GM19397 (cell line): ENCODE measurements around the gene BCL2.
A peak's percentile ranks its signal among the peaks of the same experiment; 100 is the strongest.

Experiments
- ATAC-seq: cut with Tn5 transposase; IDR thresholded peaks from one replicate; pipeline ENCODE4 v1.9.1; 2021; ENCODE audit warnings: mild to moderate bottlenecking, moderate library complexity; ENCODE audit not compliant: unreplicated experiment

Gene BCL2

DNA sequence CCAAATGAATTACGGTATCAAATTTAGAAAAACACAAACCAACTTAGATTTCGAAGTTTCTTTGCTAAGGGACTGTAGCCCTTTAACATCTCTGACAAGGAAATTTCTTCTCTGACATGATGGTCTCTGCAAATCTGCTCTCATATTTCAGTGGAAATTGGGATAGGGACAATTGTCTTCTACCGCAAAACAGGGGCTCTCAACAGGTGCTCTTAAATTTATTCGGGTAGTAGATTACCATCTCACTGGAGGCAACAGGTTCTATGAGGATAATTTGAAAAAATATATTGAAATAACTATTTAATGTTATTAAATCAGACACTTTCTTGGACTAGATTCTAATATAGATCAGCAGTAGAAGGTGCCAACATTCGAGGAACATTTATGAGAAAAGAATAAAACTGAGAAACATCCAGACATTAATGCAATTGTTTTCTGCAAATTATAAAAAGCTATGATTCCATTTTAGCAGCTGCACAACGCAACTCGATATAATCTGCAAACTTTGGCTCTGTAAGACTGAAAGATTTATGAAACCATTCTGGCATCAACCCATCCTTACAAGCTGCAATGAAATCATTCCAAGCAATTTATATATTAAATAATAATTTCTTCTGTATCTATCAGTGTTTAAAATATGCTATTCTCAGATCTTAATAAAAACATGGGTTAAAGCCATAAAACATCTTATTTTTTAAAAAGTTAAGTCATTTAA, 10.0 kb upstream of the BCL2 start:
- ATAC-seq: no peak

DNA sequence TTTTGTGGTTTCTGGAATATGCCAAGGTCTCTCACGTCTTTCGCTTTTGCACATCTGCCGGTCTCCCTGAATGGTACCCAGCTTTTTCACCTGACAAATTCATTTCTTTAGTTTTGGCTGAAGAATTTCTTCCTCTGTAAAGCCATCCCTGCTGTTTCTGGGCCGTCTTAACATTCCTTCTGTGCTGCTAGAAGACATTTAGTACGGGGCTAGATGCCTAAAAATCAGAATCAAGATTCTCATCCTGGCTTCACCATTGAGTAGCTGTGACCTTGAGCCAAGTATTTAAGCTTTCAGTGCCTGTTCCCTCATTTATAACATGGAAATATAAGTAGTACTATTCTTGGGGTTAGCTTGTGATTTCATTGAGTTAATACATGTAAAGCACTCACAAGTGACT, 6.4 kb upstream of the BCL2 start:
- ATAC-seq: no peak

DNA sequence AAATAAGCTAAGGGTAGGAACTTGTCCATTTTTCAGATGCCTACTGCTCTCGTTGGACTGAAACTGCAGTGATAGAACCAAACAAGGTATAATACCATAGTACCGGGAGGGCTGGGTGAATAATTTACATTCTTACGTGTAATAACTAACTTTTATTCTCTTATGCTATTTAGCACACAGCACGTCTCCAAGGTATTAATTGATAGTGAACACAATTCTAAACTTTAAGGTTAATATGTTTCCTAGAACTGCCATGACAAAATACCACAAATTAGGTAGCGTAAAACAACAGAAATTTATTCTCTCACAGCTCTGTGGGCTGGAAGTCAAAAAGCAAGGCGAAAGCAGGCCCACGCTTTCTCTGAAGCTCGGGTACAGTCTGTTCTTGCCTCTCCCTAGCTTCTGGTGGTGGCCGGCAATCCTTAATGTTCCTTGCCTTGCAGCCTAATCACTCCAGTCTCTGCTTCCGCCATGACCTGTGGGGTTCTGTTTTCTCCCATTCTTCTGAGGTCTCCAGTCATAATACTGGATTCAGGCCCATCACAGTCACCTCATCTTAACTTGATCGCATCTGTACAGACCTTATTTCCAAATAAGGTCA, 5.6 kb upstream of the BCL2 start:
- ATAC-seq: no peak

DNA sequence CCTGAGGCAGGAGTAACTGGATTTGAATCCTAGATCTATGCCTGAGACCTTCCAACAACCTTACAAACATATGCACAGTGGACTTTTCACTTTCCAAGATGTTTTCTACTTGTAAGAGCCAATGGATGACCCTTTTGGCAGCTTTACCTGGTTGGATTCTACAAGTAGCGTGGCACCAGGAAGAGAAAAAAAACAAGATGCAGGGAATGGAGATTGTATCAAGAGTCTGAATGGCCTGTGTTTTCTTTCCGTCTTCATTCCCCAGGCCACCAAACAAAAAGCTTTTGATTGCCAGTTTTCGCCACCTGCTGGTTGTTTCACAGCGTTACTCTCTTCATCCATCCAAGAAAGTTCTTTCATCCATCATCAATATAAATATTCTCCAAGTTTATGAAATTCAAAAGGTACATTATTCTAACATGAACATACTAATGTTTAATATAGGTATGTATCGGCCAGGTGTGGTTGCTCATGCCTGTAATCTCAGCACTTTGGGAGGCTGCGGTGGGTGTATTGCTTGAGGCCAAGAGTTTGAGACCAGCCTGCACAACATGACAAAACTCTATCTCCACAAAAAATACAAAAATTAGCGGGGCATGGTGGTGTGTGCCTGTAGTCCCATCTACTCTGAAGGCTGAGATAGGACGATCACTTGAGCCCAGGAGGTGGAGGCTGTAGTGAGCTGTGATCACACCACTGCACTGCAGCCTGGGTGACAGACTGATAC, 3.5 kb upstream of the BCL2 start:
- no peak for ATAC-seq

DNA sequence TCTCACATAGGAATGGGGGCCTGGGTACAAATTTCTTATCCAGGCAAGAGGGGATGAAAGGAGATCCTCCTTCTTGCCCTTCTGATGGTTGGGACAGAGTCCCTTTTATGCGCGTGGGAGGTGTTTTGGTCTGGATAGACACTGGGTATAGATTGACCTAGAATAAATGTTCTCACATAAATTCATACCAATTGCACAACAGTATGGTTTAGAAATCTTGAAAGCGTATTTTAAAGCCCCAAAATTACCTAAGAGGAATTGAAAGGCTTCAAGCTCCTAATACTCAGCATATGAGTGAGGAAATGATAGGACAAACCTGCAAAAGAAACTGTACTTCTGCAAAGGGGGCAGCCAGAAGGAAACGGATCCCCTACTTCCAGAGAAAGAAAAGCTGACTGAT, 2.6 kb upstream of the BCL2 start:
- ATAC-seq: no peak

DNA sequence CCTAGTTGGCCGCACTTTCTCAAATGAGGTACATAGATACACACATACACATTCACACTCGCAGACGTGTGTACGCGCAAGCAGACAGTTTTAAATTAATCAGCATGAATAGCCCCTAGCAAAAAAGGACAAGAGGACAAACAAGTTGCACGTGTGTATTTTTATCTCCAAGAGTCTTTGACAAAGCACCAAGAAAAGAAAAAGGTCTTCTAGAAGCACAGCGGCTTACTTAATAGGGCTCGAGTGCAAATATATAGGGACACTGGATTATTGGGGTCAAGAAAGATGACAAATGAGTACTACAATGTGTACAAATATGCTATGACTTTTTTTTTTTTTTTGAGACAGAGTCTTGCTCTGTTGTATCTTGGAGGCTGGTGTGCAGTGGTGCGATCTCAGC, 1.7 kb upstream of the BCL2 start:
- ATAC-seq: no peak

DNA sequence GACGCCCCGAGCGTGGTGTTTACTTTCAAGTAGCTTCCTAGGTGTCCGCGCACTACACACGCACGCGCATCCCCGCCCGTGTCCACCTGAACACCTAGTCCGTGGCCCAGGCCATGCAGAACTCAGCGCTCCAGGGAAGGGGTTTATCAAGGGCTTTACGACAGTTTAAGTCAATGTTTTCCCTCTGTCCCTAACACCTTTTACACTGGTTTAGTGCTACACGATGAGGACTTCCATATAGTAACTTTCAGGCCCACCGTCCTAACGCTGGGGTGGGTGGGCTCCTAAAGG, 1.4 kb upstream of the BCL2 start:
- no peak for ATAC-seq

DNA sequence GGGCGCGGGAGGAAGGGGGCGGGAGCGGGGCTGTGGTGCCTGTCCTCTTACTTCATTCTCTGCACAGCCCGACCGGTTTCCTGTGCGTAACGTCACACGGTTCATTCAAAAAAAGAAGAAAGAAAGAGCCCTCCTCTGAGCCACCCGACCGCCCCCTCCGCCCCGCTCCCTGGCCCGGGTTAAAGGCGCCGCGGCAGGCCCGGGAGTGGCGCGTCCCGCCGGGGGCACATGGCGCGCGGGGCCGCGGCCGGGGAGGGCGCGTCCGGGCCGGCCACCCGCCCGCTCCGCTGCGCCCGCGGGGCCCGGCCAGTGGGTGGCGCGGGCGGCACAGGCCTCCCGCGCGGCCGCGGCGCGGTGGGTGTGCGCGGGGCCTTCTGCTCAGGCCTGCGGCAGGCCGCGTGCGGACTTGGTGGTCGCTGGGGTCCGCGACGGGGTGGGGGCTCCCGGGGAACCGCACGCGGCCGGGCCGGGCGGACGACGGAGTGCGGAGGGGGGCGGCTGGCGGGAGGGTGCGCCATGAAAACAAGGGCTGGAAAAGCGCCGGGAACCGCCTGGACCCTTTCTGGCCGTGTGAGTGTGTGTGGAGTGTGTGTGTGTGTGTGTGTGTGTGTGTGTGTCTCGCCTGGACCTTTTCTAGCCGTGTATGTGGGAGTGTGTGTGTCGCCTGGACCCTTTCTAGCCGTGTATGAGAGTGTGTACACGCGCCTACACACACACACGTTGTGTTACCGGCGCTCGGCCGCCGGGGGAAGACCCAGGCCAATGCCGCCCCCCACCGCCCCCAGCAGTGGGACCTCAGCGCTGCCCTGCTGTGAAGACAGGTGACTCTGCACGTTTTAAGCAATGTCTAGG, 780 bp upstream of the BCL2 start:
- ATAC-seq: peak; percentile 53

DNA sequence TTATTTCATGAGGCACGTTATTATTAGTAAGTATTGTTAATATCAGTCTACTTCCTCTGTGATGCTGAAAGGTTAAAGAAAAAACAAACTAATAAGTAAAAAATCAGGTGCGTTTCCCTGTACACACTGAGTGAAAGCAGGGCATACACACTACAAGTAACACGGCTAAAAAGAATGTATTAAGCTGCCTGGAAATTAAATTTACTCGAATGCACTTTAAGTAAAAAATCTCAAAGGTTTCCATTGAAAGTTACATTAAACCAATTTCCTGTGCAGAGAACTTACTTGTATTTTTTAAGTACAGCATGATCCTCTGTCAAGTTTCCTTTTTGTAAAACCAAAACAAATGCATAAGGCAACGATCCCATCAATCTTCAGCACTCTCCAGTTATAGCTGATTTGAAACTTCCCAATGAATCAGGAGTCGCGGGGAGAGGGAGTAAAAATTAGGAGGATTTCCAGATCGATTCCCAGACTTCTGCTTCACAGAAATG, 633 bp downstream of the BCL2 start:
- ATAC-seq: no peak

DNA sequence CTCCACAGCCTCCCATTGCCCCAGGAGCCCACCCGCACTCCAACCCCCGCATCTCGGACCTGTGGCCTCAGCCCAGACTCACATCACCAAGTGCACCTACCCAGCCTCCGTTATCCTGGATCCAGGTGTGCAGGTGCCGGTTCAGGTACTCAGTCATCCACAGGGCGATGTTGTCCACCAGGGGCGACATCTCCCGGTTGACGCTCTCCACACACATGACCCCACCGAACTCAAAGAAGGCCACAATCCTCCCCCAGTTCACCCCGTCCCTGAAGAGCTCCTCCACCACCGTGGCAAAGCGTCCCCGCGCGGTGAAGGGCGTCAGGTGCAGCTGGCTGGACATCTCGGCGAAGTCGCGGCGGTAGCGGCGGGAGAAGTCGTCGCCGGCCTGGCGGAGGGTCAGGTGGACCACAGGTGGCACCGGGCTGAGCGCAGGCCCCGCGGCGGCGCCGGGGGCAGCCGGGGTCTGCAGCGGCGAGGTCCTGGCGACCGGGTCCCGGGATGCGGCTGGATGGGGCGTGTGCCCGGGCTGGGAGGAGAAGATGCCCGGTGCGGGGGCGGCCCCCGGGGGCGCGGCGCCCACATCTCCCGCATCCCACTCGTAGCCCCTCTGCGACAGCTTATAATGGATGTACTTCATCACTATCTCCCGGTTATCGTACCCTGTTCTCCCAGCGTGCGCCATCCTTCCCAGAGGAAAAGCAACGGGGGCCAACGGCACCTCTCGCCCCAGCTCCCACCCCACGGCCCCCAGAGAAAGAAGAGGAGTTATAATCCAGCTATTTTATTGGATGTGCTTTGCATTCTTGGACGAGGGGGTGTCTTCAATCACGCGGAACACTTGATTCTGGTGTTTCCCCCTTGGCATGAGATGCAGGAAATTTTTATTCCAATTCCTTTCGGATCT, 1.3 kb downstream of the BCL2 start:
- peak; percentile 42 for ATAC-seq

DNA sequence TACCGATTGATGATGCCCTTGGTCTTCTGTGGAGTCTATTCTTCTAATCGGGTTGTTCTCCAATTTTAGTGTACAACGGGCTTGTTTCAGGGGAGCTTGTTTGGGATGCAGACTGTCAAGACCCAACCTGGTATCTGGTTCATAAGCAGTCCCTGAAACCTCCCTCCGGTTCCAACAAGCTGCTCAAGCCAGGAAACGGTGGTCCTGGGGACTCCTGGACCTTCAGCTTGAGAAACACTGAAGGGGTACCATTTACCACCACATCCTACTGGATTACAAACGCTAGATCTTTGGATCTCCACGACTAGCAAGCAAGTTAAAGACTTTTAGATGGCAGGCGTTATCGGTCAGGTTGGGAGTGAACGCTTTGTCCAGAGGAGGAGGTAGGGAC, 2.0 kb downstream of the BCL2 start:
- no peak for ATAC-seq

DNA sequence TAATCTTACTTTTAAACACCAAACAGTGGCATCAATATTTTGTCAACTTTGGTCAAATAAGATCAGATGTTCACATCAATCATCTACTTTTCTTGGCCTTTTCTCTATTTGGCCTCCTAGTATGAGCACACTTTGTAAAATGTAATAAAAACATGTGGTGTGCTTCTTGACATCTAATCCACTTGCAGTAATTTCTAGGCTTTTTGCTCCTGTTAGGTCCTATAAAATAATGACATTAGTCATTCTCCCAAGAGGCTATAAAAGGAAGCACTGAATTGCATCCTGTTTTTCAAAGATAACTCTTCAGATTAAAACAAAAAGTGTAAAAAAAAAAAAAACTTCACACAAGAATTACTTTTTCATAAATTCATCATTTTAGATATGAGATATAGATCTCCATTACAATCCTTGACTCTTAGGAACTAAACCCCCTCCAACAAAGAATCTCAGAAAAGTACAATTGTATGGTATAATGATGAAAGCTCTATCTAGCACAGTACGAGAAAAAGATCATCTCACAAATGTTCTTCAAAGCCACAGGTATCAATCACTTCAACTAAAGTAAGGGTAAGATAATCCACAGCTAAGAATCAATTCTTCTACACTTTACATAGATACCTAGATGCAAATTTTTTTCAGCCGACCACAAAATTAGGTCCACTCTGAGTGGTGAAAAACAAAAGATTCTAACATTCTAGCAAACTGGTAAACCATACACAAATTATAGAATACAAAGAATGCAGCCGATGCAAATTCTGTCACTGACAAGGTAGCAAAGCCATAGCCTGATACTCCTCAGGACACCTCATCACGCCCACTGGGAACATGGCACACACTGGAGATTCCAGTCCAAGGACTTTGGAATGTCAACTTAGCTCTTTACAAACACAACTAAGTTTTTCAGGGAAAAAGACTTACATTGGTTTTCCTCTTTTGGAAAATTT, 2.7 kb downstream of the BCL2 start:
- ATAC-seq: peak; percentile 11

DNA sequence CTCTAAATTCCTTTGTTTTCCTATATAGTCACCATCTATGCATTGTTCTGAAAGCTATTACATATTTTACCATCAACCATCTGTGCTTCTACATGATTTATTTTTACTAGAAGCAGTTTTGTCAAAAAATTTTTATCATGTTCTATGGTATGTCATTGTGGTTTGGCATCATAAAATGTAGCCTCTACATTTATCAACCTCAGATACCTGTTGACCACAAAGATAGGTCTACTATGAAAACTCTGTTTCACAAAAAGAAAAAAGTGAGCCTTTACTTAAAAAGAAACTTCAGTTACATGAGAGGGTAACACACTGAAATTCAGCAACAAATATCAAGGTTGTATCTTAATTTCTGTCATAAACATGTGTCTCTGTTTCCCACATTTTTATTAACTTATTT, 3.7 kb downstream of the BCL2 start:
- no peak for ATAC-seq

DNA sequence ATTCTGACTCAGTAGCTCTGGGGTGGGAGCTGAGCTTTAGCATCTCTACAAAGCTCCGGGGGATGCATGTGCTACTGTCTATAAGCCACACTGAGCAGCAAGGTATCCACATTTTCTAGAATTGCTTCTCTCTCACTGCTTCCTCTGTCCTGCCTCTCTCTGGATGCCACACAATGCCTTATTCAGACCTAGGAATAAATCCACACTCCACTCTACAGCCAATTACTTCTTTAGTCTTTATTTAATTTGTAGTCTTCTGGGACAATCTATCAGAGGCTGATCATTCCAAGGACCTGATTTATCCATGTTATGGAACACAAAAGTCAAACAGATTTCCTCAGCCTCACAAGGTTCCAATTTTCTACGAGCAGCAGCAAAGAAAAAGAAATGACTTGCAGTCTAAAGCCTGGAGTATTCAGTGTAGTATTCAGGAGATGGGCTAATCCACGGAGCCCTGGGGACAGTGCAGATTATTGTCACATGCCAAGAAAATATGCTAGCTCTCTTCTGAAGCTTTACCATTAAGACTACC, 4.4 kb downstream of the BCL2 start:
- no peak for ATAC-seq

DNA sequence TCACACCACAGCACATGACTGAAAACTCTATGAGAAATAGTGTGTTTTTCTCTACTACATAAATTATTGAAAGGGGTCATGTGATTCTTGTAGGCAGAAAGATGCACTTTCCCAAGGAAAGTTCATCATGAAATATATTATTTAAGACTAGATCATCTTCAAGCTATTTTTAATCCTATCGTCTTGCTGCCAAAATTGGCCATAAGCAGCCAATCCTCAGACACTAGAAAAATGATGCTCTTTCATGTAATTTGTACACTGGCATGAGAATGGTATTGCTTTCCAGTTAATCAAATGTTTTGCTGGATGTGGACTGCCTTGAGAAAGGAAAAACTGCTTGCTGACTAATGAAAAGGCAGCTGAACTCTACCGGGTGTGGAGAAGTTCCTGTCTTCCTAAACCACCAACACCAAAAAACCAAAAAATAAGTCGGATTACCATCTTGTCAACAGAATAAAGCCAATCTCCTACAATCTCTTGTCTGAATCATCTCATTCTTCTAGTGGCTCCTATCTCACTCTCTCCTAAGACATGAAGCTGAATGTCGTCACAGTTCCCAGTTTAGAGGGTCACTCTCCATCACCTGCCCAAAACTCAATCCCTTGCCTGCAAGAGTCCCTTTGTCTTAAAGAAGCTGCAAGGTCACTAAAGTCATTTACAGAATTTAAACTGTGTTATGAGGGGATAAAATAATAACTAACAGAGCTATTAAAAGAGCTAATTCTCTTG, 5.3 kb downstream of the BCL2 start:
- no peak for ATAC-seq

DNA sequence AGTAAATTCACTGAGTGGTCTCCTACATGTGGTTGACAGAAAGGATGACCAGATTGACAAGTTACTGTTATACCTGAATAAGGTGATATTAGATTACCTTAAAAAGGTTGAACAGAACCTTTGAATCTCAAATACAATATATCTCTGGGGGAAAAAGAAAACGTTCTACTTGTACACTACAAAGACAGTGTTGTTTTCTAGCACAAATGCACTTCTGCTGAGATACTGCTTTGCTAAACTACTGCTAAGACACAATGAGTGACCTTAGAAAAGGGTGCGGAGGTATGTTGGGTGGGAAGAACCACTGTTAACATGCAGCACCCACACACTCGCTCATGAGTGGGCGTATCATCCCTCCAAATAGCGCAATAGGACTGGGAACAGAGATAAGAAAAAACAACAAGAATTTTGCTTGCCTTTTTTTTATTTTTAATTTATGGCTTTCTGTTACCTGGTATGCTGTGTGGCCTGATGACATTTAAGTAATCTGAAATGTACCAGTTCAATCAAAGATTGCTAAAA, 6.1 kb downstream of the BCL2 start:
- ATAC-seq: no peak

DNA sequence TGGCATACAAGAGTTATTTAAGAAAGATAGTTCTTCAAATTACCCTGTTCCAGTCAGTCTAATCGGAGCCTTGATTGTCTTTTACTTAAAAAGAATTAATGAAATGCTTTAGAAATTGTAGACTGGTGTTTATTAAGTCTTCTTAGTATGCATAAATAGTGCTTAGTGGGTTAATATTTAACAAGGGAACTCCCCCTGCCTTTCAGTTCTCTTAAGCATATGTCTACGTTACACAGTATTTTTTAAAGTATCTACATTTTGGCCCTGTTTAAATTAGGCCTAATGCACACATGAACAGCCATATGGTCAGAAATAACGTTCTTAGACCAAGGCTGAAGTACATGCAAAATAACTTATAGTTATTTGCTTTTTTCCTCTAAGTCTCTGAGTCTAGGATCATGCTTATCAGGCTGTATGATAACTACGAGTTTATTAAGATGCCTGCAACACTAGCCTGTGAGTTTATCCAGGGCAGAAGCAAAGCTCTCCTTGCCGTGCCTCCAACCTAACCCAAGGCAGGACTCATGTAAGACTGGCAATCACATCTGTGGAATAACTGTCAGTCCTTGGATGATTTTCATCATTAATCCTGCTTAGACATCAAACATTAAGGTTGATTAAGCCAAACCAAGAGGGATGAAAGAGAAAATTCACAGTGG, 6.7 kb downstream of the BCL2 start:
- ATAC-seq: peak; percentile 40

DNA sequence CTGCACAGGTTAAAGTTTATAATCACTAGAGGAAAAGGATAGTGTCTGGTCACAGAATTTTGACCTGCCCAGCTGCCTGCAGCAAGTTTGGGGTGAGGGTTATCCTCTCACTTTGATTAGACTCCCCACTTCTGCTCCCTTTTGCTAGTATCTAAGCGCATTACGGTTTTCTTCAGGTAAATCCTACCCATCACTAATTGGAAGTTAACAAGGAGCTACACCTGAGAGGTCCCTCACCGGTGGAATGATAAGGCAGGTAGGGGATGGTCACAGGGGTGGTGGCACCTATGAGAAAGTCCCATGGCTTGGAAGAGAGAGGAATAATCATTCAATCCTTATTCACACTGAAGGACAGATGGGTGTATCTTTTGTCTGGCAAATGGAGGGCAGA, 7.6 kb downstream of the BCL2 start:
- ATAC-seq: peak; percentile 3
